ENCODE results near the gene SIRT5.
A peak's percentile ranks its signal among the peaks of the same experiment; 100 is the strongest.

SIRT5 gene

DNA sequence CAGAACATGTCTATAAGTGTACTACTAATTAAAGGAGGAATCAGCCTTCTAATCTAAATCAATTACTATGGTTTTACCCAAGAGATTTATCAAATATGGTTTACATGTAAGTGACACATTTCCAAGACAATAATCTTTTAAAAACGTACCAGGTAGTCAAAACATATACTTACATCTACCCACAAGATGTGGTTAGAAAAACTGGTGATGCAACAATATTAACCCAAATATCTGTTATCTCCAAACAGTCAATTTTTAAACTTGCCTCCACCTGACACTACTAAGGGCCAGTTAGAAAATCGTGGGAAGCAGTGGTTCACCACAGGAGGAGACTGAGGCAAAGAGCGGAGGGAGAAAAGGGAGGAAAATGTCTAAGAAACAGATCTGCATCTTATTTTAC is 68.7 kb downstream of the SIRT5 start:
- DNase-seq (ENCODE audit: low read depth): no peak
- Histone ChIP-seq H3K36me3 (ENCODE audit: control insufficient read depth, insufficient read depth, low read length, severe bottlenecking) (peaks cover 50% of the 10 kb centered on the region), H3K4me3 (ENCODE audit: low read length) (no peak overlapping the region), H3K27me3 (replicated peaks; ENCODE audit: control insufficient read depth, insufficient read depth, low read length) (no peaks in the 10 kb centered on the region), H3K9me3 (ENCODE audit: control insufficient read depth, low read length) (no peaks in the 10 kb centered on the region), H3K9ac (ENCODE audit: low read length) (no peak overlapping the region), H3K4me1 (ENCODE audit: control insufficient read depth, insufficient read depth, low read length) (peaks cover 11% of the 10 kb centered on the region)

DNA sequence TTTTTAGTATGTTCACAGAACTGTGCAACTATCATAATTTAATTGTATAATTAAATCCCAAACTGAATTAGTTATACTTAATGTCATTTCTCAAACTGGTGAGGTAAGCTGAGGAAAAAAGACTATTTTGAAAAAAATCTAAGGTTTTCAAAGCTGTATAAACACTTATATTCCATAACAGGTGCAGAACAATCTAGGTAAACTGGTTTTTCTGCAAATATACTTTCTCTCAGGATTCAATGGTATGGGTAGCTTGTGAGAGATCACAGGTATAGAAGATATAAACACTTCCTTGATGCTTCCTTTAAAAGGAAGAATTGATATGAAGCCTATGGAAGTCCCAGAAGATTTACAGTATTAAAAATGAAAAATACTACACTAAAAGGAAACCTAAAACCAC is 74.4 kb downstream of the SIRT5 start:
- Histone ChIP-seq H3K36me3 (ENCODE audit: control insufficient read depth, insufficient read depth, low read length, severe bottlenecking) (peaks cover 39% of the 10 kb centered on the region), H3K4me1 (ENCODE audit: control insufficient read depth, insufficient read depth, low read length) (no peaks in the 10 kb centered on the region), H3K9me3 (ENCODE audit: control insufficient read depth, low read length) (no peaks in the 10 kb centered on the region), H3K9ac (ENCODE audit: low read length) (no peak overlapping the region), H3K27me3 (replicated peaks; ENCODE audit: control insufficient read depth, insufficient read depth, low read length) (no peaks in the 10 kb centered on the region), H3K4me3 (ENCODE audit: low read length) (no peak overlapping the region)
- no peak for DNase-seq (ENCODE audit: low read depth)

GRCh38 chr6:13649393-13649792 is 75.0 kb downstream of the SIRT5 start:
- DNase-seq (ENCODE audit: low read depth): no peak
- Histone ChIP-seq H3K27me3 (replicated peaks; ENCODE audit: control insufficient read depth, insufficient read depth, low read length) (no peaks in the 10 kb centered on the region), H3K4me1 (ENCODE audit: control insufficient read depth, insufficient read depth, low read length) (no peaks in the 10 kb centered on the region), H3K36me3 (ENCODE audit: control insufficient read depth, insufficient read depth, low read length, severe bottlenecking) (peaks cover 34% of the 10 kb centered on the region), H3K9ac (ENCODE audit: low read length) (no peak overlapping the region), H3K4me3 (ENCODE audit: low read length) (no peak overlapping the region), H3K9me3 (ENCODE audit: control insufficient read depth, low read length) (no peaks in the 10 kb centered on the region)

- H3K4me1 ChIP-seq (ENCODE audit: control insufficient read depth, insufficient read depth, low read length): no peaks in the 10 kb centered on the region
- H3K9ac ChIP-seq (ENCODE audit: low read length): no peak overlapping the region
- H3K9me3 ChIP-seq (ENCODE audit: control insufficient read depth, low read length): no peaks in the 10 kb centered on the region
- peaks cover 29% of the 10 kb centered on the region for H3K36me3 ChIP-seq (ENCODE audit: control insufficient read depth, insufficient read depth, low read length, severe bottlenecking)
- no peak overlapping the region for H3K4me3 ChIP-seq (ENCODE audit: low read length)
- H3K27me3 ChIP-seq (replicated peaks; ENCODE audit: control insufficient read depth, insufficient read depth, low read length): no peaks in the 10 kb centered on the region
- peak; percentile 56 for DNase-seq (ENCODE audit: low read depth)
Observed at GRCh38 chr6:13653296-13653695, 78.9 kb downstream of the SIRT5 start.

DNA sequence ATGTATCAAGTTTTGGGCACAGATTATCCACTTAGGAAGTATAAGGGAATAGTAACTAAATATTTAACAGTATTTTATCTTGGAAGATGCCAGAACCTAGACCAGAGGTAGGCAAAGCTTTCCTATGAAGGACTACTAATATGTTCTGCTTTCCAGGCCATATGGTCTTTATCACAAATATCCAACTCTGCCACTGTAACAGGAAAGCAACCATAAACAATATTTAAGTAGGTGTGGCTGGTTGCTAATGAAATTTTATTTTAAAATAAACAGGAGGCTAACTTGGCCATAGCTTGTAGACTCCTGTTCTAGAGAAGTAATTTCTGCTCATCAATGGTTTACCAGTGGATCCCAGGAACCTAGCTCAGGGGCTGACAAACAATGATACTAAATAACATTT is 80.1 kb downstream of the SIRT5 start:
- Histone ChIP-seq H3K36me3 (ENCODE audit: control insufficient read depth, insufficient read depth, low read length, severe bottlenecking) (peaks cover 26% of the 10 kb centered on the region), H3K9me3 (ENCODE audit: control insufficient read depth, low read length) (no peaks in the 10 kb centered on the region), H3K27me3 (replicated peaks; ENCODE audit: control insufficient read depth, insufficient read depth, low read length) (no peaks in the 10 kb centered on the region), H3K4me1 (ENCODE audit: control insufficient read depth, insufficient read depth, low read length) (peaks cover 7% of the 10 kb centered on the region), H3K9ac (ENCODE audit: low read length) (no peak overlapping the region), H3K4me3 (ENCODE audit: low read length) (no peak overlapping the region)
- DNase-seq (ENCODE audit: low read depth): no peak

- H3K9me3 ChIP-seq (ENCODE audit: control insufficient read depth, low read length): no peaks in the 10 kb centered on the region
- H3K27me3 ChIP-seq (replicated peaks; ENCODE audit: control insufficient read depth, insufficient read depth, low read length): no peaks in the 10 kb centered on the region
- H3K36me3 ChIP-seq (ENCODE audit: control insufficient read depth, insufficient read depth, low read length, severe bottlenecking): peaks cover 20% of the 10 kb centered on the region
- H3K9ac ChIP-seq (ENCODE audit: low read length): no peak overlapping the region
- H3K4me3 ChIP-seq (ENCODE audit: low read length): no peak overlapping the region
- H3K4me1 ChIP-seq (ENCODE audit: control insufficient read depth, insufficient read depth, low read length): peaks cover 16% of the 10 kb centered on the region
- DNase-seq (ENCODE audit: low read depth): no peak
Observed at GRCh38 chr6:13655700-13656099, 81.3 kb downstream of the SIRT5 start.

GRCh38 chr6:13660273-13660672 is 85.9 kb downstream of the SIRT5 start:
- no peak overlapping the region for H3K9ac ChIP-seq (ENCODE audit: low read length)
- H3K4me3 ChIP-seq (ENCODE audit: low read length): no peak overlapping the region
- DNase-seq (ENCODE audit: low read depth): no peak
- no peaks in the 10 kb centered on the region for H3K9me3 ChIP-seq (ENCODE audit: control insufficient read depth, low read length)
- H3K36me3 ChIP-seq (ENCODE audit: control insufficient read depth, insufficient read depth, low read length, severe bottlenecking): peaks cover 7% of the 10 kb centered on the region
- H3K4me1 ChIP-seq (ENCODE audit: control insufficient read depth, insufficient read depth, low read length): peaks cover 40% of the 10 kb centered on the region
- H3K27me3 ChIP-seq (replicated peaks; ENCODE audit: control insufficient read depth, insufficient read depth, low read length): no peaks in the 10 kb centered on the region

GRCh38 chr6:13660893-13661292 is 86.5 kb downstream of the SIRT5 start:
- DNase-seq (ENCODE audit: low read depth): no peak
- Histone ChIP-seq H3K4me3 (ENCODE audit: low read length) (no peak overlapping the region), H3K9ac (ENCODE audit: low read length) (no peak overlapping the region), H3K9me3 (ENCODE audit: control insufficient read depth, low read length) (no peaks in the 10 kb centered on the region), H3K27me3 (replicated peaks; ENCODE audit: control insufficient read depth, insufficient read depth, low read length) (no peaks in the 10 kb centered on the region), H3K4me1 (ENCODE audit: control insufficient read depth, insufficient read depth, low read length) (peaks cover 40% of the 10 kb centered on the region), H3K36me3 (ENCODE audit: control insufficient read depth, insufficient read depth, low read length, severe bottlenecking) (peaks cover 7% of the 10 kb centered on the region)

- peaks cover 4% of the 10 kb centered on the region for H3K36me3 ChIP-seq (ENCODE audit: control insufficient read depth, insufficient read depth, low read length, severe bottlenecking)
- H3K4me3 ChIP-seq (ENCODE audit: low read length): no peak overlapping the region
- DNase-seq (ENCODE audit: low read depth): no peak
- H3K9ac ChIP-seq (ENCODE audit: low read length): no peak overlapping the region
- H3K27me3 ChIP-seq (replicated peaks; ENCODE audit: control insufficient read depth, insufficient read depth, low read length): no peaks in the 10 kb centered on the region
- peaks cover 47% of the 10 kb centered on the region for H3K4me1 ChIP-seq (ENCODE audit: control insufficient read depth, insufficient read depth, low read length)
- H3K9me3 ChIP-seq (ENCODE audit: control insufficient read depth, low read length): no peaks in the 10 kb centered on the region
Observed at GRCh38 chr6:13661647-13662046, 87.2 kb downstream of the SIRT5 start.

DNA sequence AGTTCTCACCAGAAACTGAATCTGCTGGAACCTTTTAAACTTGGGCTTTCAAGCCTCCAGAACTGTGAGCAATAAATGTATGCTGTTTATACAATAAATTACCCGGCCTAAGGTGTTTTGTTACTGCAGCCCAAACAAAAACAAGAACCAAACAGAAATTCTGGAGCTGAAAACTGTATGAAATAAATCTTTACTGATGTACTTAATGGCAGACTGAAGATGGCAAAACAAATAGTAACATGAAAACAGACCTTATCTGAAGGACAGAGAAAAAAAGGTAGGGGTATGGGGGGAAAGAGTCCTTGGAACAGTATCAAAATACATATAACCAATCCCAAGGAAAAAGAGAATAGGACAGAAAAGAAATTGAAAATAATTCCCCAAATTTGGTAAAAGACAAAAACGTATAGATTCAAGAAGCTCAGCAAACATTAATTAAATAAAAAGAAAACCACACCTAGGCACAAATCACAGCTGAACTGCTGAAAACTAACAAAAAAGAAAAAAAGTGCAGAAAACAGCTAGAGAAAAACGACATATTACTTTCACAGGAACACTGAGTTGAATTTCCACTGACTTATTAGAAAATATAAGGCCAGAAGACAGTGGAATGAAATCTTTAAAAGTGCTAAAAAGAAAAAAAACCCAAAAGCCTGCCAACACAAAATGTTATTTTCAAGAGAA is 88.4 kb downstream of the SIRT5 start:
- no peaks in the 10 kb centered on the region for H3K27me3 ChIP-seq (replicated peaks; ENCODE audit: control insufficient read depth, insufficient read depth, low read length)
- H3K9me3 ChIP-seq (ENCODE audit: control insufficient read depth, low read length): no peaks in the 10 kb centered on the region

GRCh38 chr6:13663986-13664385 is 89.6 kb downstream of the SIRT5 start:
- Histone ChIP-seq H3K9ac (ENCODE audit: low read length) (no peak overlapping the region), H3K4me3 (ENCODE audit: low read length) (no peak overlapping the region), H3K36me3 (ENCODE audit: control insufficient read depth, insufficient read depth, low read length, severe bottlenecking) (no peaks in the 10 kb centered on the region), H3K9me3 (ENCODE audit: control insufficient read depth, low read length) (no peaks in the 10 kb centered on the region), H3K27me3 (replicated peaks; ENCODE audit: control insufficient read depth, insufficient read depth, low read length) (no peaks in the 10 kb centered on the region), H3K4me1 (ENCODE audit: control insufficient read depth, insufficient read depth, low read length) (peaks cover 58% of the 10 kb centered on the region)
- DNase-seq (ENCODE audit: low read depth): no peak

More for the DNA sequence above, 88.4 kb downstream of the SIRT5 start:
- H3K4me3 ChIP-seq (ENCODE audit: low read length): no peak overlapping the region
- H3K9ac ChIP-seq (ENCODE audit: low read length): no peak overlapping the region
- no peaks in the 10 kb centered on the region for H3K36me3 ChIP-seq (ENCODE audit: control insufficient read depth, insufficient read depth, low read length, severe bottlenecking)
- peaks cover 59% of the 10 kb centered on the region for H3K4me1 ChIP-seq (ENCODE audit: control insufficient read depth, insufficient read depth, low read length)
- DNase-seq (ENCODE audit: low read depth): no peak
